ENCODE data around the gene HOMER2. TPM values are rescaled to one million over a fixed set of nuclear protein-coding genes. Genes with fewer than 3 reads are reported as not detected.
A peak's percentile ranks its signal among the peaks of the same experiment; 100 is the strongest.

HOMER2 gene
- total and polyA plus RNA-seq, 11 donors = 15.2 to 60.5 (median 36.9) TPM

GRCh38 chr15:82916161-82916952 is 36.2 kb downstream of the HOMER2 start:
- peaks cover 0 to 35% (median 0%) of the 10 kb centered on the region in 12 donors for H3K4me1 ChIP-seq
- no peak overlapping the region for H3K27ac ChIP-seq
- intact Hi-C loops (cut with DNase I) = no loop called here
- DNase-seq (peak in 1 of 5 donors; percentile 45), ATAC-seq (peak in 3 of 4 donors; percentile 28 to 67 (median 49))
- H3K36me3 ChIP-seq = no peaks in the 10 kb centered on the region
- no peaks in the 10 kb centered on the region for H3K27me3 ChIP-seq
- no peak overlapping the region for H3K4me3 ChIP-seq
- 73 to 83% (median 77%) methylated on average over 13 of the region's 13 CpGs for WGBS, 4 donors
- no peaks in the 10 kb centered on the region for H3K9me3 ChIP-seq
- TF ChIP-seq POLR2A (IDR thresholded peaks at IDR 0.05) = no peak
- no peak for TF ChIP-seq CTCF (IDR thresholded peaks at IDR 0.05)

- DNase-seq (no peak), ATAC-seq (no peak)
- TF ChIP-seq CTCF (IDR thresholded peaks at IDR 0.05) = no peak
- no peak for TF ChIP-seq POLR2A (IDR thresholded peaks at IDR 0.05)
- 59 to 77% (median 68%) methylated on average over 2 of the region's 2 CpGs for WGBS, 4 donors
- no peaks in the 10 kb centered on the region for H3K27me3 ChIP-seq
- peaks cover 0 to 20% (median 3%) of the 10 kb centered on the region in 12 donors for H3K4me1 ChIP-seq
- no peak overlapping the region for H3K27ac ChIP-seq
- H3K9me3 ChIP-seq = peaks cover 0 to 4% (median 0%) of the 10 kb centered on the region in 12 donors
- H3K36me3 ChIP-seq = no peaks in the 10 kb centered on the region
- intact Hi-C loops (cut with DNase I) = loop anchor here in 1 of 10 donors (5.0 kb wide), 1 partner anchor 38 kb away; the partner anchor contains the start of gene HOMER2
- H3K4me3 ChIP-seq = no peak overlapping the region
These were observed 38.1 kb downstream of the HOMER2 start for GRCh38 chr15:82914396-82914795.

- 86 to 91% (median 89%) methylated on average over 4 of the region's 4 CpGs for WGBS, 4 donors
- TF ChIP-seq POLR2A (IDR thresholded peaks at IDR 0.05) = no peak
- TF ChIP-seq CTCF (IDR thresholded peaks at IDR 0.05) = no peak
- DNase-seq = no peak
- intact Hi-C loops (cut with DNase I) = loop anchor here in 1 of 10 donors (5.0 kb wide), 1 partner anchor 41 kb away; the partner anchor contains the start of gene HOMER2
- ATAC-seq = no peak
- peaks cover 0 to 18% (median 4%) of the 10 kb centered on the region in 12 donors for H3K9me3 ChIP-seq
- no peak overlapping the region for H3K4me3 ChIP-seq
- no peak overlapping the region for H3K27ac ChIP-seq
- no peaks in the 10 kb centered on the region for H3K27me3 ChIP-seq
- H3K36me3 ChIP-seq = no peaks in the 10 kb centered on the region
- peaks cover 0 to 6% (median 0%) of the 10 kb centered on the region in 12 donors for H3K4me1 ChIP-seq
These were observed 41.1 kb downstream of the HOMER2 start for GRCh38 chr15:82911458-82911857.

GRCh38 chr15:82910721-82911120 is 41.8 kb downstream of the HOMER2 start:
- TF ChIP-seq POLR2A (IDR thresholded peaks at IDR 0.05) (no peak), CTCF (IDR thresholded peaks at IDR 0.05) (no peak)
- Histone ChIP-seq H3K36me3 (no peaks in the 10 kb centered on the region), H3K4me1 (peaks cover 0 to 6% (median 0%) of the 10 kb centered on the region in 12 donors), H3K27ac (no peak overlapping the region), H3K27me3 (no peaks in the 10 kb centered on the region), H3K4me3 (no peak overlapping the region), H3K9me3 (peaks cover 0 to 18% (median 4%) of the 10 kb centered on the region in 12 donors)
- no peak for DNase-seq
- intact Hi-C loops (cut with DNase I) = loop anchor here in 1 of 10 donors (5.0 kb wide), 1 partner anchor 42 kb away; the partner anchor contains the start of gene HOMER2
- ATAC-seq = no peak
- 27 to 39% (median 34%) methylated on average over 4 of the region's 4 CpGs for WGBS, 4 donors
